KOPT-K1 (cell line): Measurements from ENCODE around the gene GLIS1.

ENCODE experiments used
- H3K27ac ChIP-seq: fragments of 200-600 bp; sonication (generic); 2 replicates; pipeline ENCODE4 v1.5.1; 2016; ENCODE audit warnings: antibody characterized with exemption, mild to moderate bottlenecking, low read depth, low read length; ENCODE audit not compliant: poor library complexity, severe bottlenecking
- H3K36me3 ChIP-seq: fragments of 200-600 bp; sonication (generic); 2 replicates; pipeline ENCODE4 v1.5.1; 2017; ENCODE audit warnings: antibody characterized with exemption, mild to moderate bottlenecking, low read length, moderate library complexity; ENCODE audit not compliant: insufficient read depth
- H3K9me3 ChIP-seq: fragments of 200-600 bp; sonication (generic); 2 replicates; pipeline ENCODE4 v1.5.1; 2017; ENCODE audit warnings: antibody characterized with exemption, low read length, mild to moderate bottlenecking; ENCODE audit not compliant: insufficient read depth, poor library complexity, severe bottlenecking

Gene GLIS1

DNA sequence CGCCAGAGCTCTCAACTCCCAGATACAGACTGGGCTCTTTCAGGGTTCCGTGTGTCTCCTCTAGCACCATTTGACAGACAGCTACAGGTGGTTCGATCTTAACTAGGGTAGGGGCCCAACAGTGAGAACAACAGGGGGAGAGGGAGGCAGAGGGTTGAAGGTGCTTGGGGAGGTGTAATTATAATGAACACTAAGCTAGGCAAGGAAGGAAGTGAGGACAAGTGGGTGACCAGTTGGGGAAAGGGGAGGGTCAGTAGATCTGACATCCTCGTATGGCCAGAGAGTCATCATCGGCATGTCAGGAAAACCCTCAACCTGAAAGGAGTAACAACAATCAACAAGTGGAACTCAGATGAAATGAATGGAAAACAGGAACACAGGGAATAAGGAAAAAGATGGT lies 22.8 kb downstream of the GLIS1 start:
- Histone ChIP-seq H3K9me3 (no peaks in the 10 kb centered on the region), H3K27ac (no peak overlapping the region), H3K36me3 (no peaks in the 10 kb centered on the region)

GRCh38 chr1:53715478-53715877 lies 23.5 kb downstream of the GLIS1 start:
- Histone ChIP-seq H3K36me3 (no peaks in the 10 kb centered on the region), H3K27ac (no peak overlapping the region), H3K9me3 (no peaks in the 10 kb centered on the region)

- Histone ChIP-seq H3K27ac (no peak overlapping the region), H3K36me3 (no peaks in the 10 kb centered on the region), H3K9me3 (no peaks in the 10 kb centered on the region)
These were observed 26.7 kb downstream of the GLIS1 start for GRCh38 chr1:53712276-53712675.

DNA sequence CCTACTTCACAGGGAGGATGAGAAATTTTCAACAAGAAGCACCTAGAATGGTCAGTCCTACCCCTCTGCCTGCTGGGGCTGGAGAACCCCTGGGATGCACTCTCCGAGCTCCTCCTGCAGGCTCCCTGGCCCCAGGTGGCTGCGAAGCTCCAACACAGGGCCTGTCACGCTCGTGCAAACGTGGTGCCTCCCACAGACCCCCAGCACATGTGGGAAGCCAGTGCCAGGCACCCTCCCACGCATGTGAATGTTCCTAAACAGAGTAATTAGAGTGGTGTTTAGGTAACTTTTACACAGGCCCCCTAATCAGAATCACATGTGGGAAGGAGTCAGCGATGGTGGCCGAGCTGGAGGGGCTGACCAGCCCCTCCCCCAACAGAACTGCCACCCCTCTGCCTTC lies 28.4 kb downstream of the GLIS1 start:
- H3K9me3 ChIP-seq: no peaks in the 10 kb centered on the region
- H3K27ac ChIP-seq: no peak overlapping the region
- no peaks in the 10 kb centered on the region for H3K36me3 ChIP-seq

DNA sequence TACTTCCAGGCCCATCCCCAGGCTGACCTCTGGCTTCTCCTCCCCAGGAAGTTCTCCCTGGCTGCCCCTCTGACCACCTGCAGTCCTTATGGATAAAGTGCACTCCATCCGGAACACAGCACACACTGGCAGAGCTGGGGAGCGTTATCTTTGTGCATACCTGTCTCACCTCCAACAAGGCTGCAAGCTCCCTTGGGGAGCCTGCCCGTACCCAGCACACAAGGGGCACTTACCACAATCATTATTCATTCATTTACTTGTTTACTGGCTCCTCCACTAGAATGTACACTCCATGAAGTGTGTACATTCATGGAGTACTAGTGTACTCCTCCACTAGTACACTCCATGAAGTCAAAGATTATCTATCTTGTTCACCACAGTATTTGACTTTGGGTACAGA lies 30.3 kb downstream of the GLIS1 start:
- H3K9me3 ChIP-seq: no peaks in the 10 kb centered on the region
- H3K36me3 ChIP-seq: no peaks in the 10 kb centered on the region
- no peak overlapping the region for H3K27ac ChIP-seq

DNA sequence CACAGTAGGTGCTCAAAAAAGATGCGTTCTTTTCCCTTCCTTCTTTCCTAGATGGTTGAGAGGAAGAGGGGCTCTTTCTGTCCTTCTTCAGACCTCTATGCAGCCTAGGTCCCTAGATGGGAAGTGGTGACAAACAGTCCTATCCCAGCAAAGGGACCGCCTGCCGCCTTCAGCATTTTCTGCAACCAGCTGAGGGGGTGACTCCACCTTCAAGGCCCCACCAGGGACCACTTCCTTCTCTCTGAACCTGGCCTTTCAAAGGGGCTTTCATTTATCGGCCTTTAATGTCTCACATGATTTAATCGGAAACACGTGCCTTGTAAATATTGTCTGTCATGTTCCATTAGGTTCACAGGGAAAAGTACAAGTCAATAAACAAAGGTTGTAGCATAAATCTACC lies 32.6 kb downstream of the GLIS1 start:
- Histone ChIP-seq H3K9me3 (no peaks in the 10 kb centered on the region), H3K36me3 (no peaks in the 10 kb centered on the region), H3K27ac (no peak overlapping the region)

DNA sequence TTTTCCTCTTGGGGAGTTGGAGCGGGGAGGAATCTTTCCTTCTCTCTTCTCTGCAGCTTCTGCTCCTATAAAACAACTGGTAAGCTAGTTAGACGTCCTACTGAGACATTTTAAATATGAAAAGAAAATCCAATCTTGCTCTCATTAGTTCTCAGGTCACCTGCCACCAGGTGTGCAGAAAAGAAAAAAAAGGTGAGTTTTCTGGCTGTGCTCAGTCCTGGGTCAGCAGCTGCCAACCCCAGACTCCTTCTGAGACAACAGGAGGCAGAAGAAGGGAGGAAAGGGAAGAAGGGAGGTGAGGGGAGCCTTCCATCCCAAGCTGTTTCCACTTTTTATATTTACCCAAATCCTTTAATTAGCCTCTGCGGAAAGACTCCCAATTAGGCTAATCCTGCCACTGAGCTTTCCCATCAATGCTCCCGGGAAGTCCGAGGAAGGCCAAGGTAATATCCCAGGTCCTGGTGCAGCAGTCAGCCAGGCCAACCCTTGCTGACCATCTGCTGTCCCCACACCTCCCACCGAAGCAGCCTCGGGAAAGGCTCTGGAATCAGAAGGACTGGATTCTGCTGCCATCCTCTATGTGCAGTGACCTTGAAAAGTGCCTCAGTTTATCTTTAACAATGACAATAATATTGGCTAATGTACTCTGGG lies 33.4 kb downstream of the GLIS1 start:
- Histone ChIP-seq H3K27ac (no peak overlapping the region), H3K36me3 (no peaks in the 10 kb centered on the region), H3K9me3 (no peaks in the 10 kb centered on the region)

- H3K36me3 ChIP-seq: no peaks in the 10 kb centered on the region
- no peaks in the 10 kb centered on the region for H3K9me3 ChIP-seq
- no peak overlapping the region for H3K27ac ChIP-seq
These were observed 34.0 kb downstream of the GLIS1 start for GRCh38 chr1:53704804-53705445.

- H3K27ac ChIP-seq: no peak overlapping the region
- no peaks in the 10 kb centered on the region for H3K36me3 ChIP-seq
- H3K9me3 ChIP-seq: no peaks in the 10 kb centered on the region
These were observed 34.7 kb downstream of the GLIS1 start for GRCh38 chr1:53704304-53704703.

DNA sequence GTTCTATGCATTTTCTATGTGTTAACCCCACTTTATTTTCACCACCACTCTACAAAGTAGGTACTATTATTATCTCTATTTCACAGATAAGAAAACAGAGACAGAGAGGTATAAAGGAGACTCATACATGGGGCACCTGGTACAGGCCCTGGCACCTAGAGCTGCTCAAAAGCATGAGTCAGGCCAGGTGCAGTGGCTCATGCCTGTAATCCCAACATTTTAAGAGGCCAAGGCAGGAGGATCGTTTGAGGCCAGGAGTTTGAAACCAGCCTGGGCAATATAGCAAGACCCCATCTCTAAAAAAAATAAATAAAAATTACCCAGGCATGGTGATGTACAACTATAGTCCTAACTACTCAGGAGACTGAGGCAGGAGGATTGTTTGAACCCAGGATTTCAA lies 35.8 kb downstream of the GLIS1 start:
- no peaks in the 10 kb centered on the region for H3K9me3 ChIP-seq
- no peak overlapping the region for H3K27ac ChIP-seq
- H3K36me3 ChIP-seq: no peaks in the 10 kb centered on the region

DNA sequence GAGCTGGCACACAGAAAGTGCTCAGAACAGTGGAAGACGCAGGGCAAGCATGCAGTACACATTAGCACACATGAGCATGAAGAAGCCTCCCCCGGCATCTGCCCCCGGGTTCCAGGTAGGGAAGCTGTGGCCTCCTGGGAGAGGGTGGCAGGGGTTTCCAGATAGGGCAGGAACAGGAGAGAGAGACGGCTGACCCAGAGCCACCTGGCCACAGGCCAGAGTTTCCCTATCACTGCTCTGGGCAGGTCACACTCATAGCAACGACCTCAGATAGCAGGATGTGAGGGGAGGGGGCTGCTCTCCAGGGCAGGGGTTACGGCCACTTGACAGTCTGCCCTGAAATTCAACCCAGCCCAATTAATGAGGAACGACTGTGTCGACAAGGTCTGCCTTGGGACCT lies 36.6 kb downstream of the GLIS1 start:
- H3K27ac ChIP-seq: no peak overlapping the region

DNA sequence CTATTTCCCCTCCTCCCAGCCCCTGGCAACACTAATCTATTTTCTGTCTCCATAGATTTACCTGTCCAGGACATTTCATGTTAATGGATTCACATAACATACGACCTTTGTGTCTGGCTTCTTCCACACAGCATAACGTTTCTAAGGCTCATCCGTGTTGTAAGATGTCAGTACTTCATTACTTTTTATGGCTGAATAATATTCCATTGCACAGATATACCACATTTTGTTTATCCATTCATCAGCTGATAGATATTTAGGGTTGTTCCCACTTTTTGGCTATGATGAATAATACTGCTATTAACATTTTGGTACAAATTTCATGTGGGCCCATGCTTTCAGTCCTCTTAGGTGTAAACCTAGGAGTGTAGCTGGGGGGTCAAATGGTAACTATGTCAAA lies 38.2 kb downstream of the GLIS1 start:
- Histone ChIP-seq H3K36me3 (no peaks in the 10 kb centered on the region), H3K27ac (no peak overlapping the region), H3K9me3 (no peaks in the 10 kb centered on the region)

More for the DNA sequence above, 36.6 kb downstream of the GLIS1 start:
- Histone ChIP-seq H3K9me3 (no peaks in the 10 kb centered on the region), H3K36me3 (no peaks in the 10 kb centered on the region)

DNA sequence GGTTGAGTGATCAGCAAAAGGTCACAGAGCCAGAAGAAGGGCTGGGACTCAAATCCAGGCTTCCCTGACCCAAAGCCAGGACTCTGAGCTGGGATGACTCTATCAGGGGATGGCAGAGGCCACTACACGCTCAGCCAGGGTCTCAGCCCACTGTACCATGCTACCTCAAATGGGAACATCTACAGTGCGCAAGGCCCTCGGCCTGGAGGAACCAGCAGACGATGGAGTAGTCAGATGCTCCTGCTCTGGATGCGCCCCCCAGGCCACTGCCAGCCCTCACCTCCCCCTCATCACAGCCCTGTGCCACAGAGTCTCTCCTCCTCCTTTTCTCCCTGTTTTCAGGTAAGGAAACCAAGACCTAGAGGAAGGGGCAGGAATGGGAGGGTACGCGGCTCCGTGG lies 39.0 kb downstream of the GLIS1 start:
- H3K36me3 ChIP-seq: no peaks in the 10 kb centered on the region
- no peaks in the 10 kb centered on the region for H3K9me3 ChIP-seq
- H3K27ac ChIP-seq: no peak overlapping the region

DNA sequence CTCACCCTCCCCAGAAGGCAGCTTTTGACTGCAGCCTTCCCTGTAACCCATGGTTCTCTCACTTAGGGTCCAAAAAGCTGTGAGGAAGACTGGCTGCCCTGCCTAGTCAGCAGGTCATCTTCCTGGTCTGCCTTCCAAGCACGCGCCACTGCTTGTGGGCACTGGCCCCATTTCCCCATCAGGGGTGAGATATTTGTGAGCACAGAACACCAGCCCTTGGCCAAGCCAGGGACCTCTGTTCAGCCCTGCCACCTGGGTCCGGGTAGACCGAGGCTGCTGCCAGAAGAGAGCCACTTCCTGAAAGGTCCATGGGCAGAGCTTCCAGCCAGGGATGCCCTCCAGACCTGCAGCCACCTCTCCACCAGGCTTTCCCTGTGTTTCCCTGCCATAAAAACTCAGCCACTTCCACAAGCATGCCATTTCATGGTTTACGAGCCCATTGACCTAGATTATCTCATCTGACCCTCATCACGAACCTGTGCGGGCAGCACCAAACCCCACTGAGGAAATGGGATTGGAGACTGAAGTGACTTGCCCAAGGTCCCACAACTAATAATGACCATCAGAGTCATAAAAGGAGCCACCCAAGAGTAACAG lies 40.5 kb downstream of the GLIS1 start:
- Histone ChIP-seq H3K27ac (no peak overlapping the region), H3K36me3 (no peaks in the 10 kb centered on the region), H3K9me3 (no peaks in the 10 kb centered on the region)

- Histone ChIP-seq H3K36me3 (no peaks in the 10 kb centered on the region), H3K27ac (no peak overlapping the region), H3K9me3 (no peaks in the 10 kb centered on the region)
These were observed 41.1 kb downstream of the GLIS1 start for GRCh38 chr1:53697721-53698383.
